PC-3 (cell line): ENCODE data around the gene ST8SIA3.

Source experiments
- EZH2 ChIP-seq: fragments of 300-600 bp; sonication (generic); IDR thresholded peaks from one replicate; pipeline ENCODE4 v1.6.1; 2017; ENCODE audit warnings: antibody characterized with exemption, mild to moderate bottlenecking, low read length; ENCODE audit not compliant: unreplicated experiment
- EZH2phosphoT487 ChIP-seq: fragments of 300-600 bp; sonication (generic); IDR thresholded peaks from 2 replicates; pipeline ENCODE4 v1.6.1; 2018; ENCODE audit warnings: mild to moderate bottlenecking, antibody characterized with exemption, low read length, borderline replicate concordance
- TF ChIP-seq, protein P1 (sequence below): fragments of 300-600 bp; sonication (generic); conservative IDR thresholded peaks from 2 replicates; pipeline ENCODE4 v1.5.1; 2017; ENCODE audit warnings: antibody characterized with exemption, low read depth, mild to moderate bottlenecking, low read length

DNA sequence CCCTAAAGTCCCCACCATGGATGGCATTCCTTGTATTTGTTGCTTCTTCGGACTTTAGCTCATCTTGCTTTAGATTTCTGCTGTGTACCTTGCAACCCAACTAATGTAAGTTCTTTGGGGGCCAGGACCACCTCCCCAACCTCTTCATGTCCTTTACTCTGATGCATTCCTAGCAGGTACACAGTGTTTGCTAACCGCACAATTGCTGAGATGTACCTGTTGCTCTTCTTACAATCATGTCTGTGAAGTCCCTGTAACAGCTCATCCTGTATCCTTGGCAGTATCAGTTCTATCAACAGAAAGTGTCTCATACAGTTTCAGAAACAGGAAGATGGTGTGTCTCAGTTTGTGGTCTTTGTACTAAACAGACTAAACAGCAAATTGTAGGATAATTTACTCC, 24.1 kb downstream of the ST8SIA3 start:
- TF ChIP-seq, protein P1, sequence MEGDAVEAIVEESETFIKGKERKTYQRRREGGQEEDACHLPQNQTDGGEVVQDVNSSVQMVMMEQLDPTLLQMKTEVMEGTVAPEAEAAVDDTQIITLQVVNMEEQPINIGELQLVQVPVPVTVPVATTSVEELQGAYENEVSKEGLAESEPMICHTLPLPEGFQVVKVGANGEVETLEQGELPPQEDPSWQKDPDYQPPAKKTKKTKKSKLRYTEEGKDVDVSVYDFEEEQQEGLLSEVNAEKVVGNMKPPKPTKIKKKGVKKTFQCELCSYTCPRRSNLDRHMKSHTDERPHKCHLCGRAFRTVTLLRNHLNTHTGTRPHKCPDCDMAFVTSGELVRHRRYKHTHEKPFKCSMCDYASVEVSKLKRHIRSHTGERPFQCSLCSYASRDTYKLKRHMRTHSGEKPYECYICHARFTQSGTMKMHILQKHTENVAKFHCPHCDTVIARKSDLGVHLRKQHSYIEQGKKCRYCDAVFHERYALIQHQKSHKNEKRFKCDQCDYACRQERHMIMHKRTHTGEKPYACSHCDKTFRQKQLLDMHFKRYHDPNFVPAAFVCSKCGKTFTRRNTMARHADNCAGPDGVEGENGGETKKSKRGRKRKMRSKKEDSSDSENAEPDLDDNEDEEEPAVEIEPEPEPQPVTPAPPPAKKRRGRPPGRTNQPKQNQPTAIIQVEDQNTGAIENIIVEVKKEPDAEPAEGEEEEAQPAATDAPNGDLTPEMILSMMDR, result no peak
- TF ChIP-seq EZH2 (no peak), EZH2phosphoT487 (no peak)
